ENCODE results near the gene USP15. TPM values are rescaled to one million over a fixed set of nuclear protein-coding genes. Genes with fewer than 3 reads are reported as not detected.

USP15 gene
- total RNA-seq, 1 donor from 2014 or later: 78.9 TPM

DNA sequence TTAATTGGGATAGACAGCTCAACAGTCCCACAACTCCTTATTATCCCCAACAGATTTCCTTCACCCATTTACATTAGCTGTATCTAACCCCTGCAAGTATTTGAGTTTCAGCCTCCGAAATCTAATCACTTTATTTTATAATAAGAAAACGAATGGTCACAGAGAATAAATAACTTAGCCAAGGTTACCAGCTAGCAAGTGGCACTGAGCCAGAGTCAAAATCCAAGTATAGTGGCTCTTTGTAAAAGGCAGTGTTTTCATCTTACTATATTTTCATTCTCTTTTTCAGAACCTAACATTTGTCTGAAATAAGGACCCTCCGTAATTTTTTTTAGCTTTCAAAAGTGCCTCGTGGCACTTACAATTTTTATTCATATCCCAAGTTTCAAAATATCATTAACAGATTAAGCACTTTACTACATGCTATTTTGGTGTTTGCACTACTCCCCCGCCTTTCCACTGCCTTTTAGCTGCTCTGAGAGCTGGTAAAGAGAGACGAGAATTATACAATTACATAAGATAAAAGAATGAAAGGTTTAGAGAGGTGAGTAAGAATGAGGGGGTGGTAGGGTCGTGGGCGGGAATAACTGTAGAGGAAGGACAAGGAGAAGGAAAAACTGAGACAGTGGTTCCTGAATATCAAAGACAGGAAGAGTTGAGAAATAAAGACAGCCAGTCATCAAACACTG, 3.7 kb upstream of the USP15 start:
- no peak for DNase-seq (ENCODE audit: low spot score)

DNA sequence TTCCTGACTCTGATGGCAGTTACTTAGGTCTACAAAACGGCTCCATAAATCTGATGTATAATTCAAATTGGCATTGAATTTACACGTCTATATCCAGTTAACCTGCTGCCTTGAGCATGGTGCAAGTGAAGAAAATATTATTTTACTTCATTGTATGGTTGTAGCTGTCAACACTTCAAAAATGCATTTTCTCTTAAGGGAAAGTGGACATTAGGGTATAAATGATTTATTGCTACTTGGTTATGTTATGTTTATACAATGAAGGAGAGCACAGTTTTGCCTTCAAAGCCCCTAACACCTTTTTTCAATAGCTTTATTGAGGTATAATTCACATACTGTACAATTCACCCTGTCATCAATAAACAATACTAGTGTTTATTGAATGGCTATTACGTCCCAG, 2.0 kb upstream of the USP15 start:
- DNase-seq (ENCODE audit: low spot score): no peak

DNA sequence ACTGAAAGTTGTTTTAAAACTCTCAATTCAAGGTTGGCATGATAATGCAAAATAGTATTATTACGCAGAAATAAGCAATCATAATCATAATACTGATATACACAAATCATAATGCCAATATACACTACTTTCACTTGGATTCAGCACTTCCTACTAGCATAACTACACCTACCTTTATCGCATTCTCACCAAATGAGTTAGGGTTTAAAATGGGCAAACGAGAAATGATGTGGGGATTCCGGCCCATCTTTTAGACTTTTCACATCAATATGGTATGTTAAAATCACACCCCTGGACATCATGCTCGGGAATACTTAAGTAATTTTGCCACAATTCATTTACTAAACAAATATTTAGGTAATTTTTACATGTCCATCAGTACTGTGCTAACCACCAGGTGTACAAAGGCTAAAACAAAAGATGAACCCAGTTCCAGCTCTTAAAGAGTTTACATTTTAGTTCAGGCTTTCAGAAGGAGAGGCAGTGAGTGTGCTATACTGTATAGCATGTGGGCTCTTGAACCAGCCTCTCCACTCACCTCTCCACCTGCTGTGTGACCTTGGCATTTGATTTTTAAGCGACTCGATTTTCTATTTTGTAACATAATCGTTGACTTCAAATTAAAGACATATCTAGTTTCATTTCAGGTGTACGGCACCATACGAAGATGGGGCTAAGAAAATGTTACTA, 1.1 kb upstream of the USP15 start:
- DNase-seq (ENCODE audit: low spot score): no peak

DNA sequence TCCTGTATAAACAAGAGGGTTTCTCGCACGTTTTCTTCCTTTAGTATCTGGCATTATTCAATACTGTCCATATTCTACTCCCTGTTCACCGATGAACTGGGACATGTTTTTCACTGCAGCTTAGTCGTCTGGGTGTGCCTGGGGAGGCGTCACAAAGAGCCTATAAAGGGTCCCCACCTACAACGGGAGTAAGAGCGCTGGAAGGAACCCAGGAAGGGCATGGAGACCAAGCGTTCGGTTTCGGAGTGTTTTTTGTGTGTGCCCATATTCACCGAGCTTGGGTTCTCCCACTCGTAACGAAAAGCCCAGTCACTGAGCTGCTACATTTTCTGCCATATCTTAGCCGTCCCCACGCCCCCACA, 592 bp upstream of the USP15 start:
- DNase-seq (ENCODE audit: low spot score): no peak

DNA sequence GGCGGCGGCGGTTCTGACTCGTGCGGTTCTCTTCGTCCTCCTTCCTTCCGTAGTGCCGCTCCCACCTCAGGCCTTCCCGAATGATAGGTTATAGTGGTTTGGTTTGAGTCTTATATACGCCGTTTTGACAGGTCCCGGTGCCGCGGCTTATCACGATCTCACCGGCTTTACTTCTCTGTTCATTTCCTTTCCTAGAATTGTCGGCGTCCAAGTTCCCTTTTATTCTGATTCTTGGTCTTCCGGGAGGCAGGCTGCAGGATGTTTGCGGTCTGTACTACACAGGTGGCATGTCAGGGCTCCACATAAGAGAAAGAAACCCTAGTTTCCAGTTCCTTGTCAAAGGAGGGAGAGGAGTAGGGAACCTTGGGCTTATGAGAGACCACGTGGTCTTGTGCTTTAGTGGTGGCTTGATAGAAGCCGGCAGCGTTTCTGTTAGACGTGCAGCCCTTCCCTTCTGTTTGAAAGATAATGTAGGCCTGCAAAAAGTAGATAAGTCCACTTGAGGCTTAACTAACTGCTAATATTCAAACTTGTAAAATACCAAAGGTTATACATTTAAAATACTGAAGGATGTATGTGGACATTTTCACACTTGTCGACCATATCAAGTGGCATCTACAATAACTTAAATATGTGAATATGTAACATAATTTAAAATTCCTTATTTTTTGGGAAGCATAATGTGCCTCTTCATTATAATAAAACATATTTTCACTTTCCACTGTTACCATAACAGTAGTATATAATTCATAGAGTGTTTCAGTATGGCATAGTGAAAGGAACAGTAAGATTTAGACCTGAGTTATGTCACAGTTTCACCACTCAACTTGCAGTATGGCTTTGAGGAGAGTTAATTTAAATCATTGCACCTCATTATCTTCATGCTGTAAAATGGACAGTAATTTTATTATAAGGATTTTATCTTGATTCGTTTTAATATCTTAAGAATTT, 804 bp downstream of the USP15 start:
- DNase-seq (ENCODE audit: low spot score): no peak

DNA sequence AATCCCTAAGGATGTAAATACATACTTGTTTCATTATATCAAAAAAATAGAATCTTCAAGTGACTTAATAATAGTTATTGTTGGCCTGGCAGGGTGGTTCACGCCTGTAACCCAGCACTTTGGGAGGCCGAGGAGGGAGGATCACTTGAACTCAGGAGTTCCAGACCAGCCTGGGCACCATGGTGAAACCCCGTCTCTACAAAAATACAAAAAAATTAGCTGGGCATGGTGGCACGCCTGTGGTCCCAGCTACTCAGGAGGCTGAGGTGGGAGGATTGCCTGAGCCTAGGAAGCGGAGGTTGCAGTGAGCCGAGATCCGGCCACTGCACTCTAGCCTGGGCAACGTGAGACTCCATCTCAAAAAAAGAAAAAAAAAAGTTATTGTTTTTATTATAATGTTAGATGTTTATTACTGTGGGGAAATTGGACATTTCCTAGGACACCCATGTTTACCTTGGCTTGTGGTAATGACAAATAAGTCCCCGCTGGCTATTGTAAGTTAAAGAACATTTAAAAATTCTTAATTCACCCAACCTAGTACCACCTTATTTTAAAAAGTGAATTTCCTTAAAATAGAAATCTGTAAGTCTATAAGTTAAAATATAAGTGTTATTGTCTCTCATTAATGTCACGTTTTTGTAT, 1.8 kb downstream of the USP15 start:
- no peak for DNase-seq (ENCODE audit: low spot score)

DNA sequence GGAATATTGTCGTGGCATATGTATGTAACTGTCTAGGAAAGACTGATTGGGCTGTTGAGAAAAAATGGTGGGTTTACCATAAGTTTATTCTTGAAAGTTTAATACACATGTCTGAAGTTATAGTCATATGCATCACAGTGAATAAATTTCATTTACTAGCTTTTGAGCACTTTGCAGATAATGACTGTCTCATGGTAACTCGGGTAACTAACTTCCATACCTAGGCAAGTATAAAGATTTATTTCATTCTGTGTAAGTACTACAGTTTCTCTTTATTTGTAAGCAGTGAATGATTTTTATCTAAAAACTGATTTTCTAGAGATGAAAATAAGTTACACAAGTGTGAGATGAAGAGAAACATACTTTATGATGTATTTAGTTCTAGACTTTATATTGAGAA, 3.0 kb downstream of the USP15 start:
- no peak for DNase-seq (ENCODE audit: low spot score)

DNA sequence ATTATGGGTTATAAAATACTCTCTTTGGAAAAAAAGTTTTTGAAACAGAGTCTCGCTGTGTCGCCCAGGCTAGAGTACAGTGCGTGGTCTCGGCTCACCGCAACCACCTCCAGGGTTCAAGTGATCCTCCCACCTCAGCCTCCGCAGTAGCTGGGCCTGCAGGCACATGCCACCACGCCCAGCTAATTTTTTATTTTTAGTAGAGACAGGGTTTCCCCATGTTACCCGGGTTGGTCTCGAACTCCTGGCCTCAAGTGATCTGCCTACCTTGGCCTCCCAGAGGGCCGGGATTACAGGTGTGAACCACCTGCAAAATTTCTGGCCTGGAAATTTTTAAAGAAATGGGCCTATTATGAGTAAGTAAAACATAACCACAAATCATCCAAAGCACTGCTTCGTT, 3.8 kb downstream of the USP15 start:
- no peak for DNase-seq (ENCODE audit: low spot score)

DNA sequence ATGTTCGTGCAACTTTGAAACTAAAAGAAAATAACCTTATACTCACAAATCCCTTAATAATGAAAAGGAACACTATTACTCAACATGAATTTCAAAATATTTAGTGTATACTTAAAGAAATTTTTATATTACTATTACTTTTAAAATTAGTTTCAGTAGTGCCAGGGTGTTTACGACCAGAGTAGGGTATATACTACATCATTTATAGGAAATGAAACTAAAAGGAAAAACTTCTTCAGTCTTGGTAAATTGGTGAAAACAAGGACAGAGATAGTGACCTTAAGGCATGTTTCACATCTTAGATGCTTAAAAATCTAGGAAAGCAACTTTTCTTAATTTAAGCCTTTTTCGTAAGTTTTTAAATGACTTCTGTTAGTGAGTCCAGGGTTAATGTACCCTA, 4.5 kb downstream of the USP15 start:
- DNase-seq (ENCODE audit: low spot score): no peak

DNA sequence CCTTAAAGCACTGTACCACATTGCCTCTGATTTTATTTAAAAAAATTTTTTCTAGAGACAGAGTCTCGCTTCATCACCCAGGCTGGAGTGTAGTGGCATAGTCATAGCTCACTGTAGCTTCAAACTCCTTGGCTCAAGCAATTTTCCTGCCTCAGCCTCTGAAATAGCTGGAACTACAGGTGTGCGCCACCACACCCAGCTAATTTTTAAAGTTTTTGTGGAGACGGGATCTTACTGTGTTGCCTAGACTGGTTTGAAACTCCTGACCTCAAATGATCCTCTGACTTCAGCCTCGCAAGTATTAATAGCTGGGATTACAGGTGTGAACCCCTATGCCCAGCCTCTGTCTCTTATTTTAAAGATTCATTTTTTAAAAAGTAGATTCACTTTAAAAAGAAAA, 5.3 kb downstream of the USP15 start:
- no peak for DNase-seq (ENCODE audit: low spot score)

DNA sequence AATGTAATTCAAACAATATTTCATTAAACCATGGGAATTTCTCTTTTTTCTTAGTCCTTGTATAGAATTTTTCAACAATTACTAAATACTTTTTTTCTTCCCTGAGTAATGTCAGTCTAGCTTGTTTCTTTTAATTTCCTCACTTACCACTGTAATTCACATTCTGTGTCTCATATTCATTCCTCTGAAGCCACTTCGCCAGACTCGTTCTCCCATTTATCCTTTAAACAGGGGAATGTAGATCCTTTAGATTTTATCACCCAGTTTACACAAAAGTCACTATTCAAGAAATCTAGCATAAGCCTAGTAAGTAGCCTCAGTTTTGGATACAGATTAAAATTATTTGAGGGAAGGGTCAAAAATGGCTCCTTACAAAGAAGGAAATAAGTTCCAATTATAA, 6.8 kb downstream of the USP15 start:
- no peak for DNase-seq (ENCODE audit: low spot score)

DNA sequence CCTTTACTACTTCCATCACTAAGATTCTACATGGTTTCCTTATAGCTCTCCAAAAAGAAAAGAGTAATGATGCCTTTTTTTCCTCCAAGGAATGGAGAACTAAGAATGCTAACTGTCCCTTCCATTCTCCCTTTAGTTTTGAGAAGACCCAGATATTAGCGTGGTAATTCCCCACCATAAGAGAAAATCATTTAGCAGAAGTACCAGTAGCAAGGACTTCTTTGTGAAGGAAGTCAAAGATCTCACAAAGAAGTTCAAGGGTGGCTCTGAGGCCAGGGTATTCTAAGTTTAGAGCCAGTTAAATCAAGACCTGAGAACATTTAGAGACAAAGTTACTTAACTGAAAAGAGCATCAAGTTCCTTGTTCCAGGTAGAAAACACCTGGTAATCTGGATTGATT, 7.3 kb downstream of the USP15 start:
- no peak for DNase-seq (ENCODE audit: low spot score)

DNA sequence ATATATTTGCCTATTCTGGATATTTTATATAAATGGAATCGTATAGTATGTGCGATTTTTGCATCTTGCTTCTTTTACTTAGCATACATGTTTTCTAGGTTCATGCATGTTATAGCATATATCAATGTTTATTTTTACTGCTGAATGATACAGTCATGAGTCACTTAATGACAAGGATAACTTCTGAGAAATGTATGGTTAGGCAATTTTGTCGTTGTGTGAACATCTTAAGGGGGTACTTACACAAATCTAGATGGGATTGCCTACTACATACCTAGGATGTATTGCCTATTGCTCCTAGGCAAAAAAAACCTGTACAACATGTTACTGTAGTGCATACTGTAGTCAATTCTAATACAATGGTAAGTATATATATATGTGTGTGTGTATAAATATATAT, 8.8 kb downstream of the USP15 start:
- no peak for DNase-seq (ENCODE audit: low spot score)

DNA sequence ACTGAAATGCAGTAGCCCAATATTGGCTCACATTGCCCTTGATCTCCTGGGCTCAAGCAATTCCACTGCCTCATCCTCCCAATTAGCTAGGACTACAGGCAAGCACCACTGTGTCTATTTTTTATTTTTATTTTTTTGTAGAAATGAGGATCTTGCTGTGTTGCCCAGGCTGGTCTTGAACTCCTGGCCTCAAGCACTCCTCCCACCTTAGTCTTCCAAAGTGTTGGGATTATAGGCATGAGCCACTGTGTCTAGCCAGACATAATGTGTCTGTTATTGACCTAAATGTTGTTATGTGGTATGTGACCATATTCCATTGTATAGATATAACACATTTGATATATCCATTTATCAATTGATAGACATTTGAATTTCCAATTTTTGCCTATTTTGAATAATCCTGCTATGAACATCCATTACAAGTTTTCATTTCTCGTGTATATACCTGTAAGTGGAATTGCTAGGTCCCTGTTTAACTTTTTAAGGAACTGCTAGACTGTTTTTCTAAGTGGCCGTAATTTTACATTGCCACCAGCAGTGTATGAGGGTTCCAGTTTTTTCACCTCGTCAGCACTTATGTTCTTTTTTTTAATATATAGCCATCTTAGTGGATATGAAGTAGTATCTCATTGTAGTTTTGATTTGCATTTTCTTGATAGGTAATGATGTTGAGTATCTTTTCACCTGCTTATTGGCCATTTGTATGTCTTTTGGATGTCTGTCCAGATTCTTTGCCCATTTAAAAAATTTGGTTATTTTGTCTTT, 9.4 kb downstream of the USP15 start:
- no peak for DNase-seq (ENCODE audit: low spot score)

DNA sequence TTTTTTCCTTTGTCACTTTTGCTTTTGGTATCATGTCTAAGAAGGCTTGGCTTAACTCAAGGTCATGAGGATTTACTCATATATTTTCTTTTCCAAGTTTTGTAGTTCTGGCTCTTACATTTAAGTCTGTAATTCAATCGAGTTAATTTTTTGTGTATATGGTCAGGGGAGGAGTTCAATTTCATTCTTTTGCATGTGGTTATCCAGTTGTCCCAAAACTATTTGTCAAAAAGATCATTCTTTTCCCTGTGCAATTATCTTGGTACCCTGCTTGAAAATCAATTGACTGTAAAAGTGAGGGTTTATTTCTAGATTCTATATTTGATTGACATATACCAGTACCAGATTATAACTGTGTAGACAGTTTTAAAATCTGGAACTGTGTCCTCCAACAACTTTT, 10.2 kb downstream of the USP15 start:
- no peak for DNase-seq (ENCODE audit: low spot score)

DNA sequence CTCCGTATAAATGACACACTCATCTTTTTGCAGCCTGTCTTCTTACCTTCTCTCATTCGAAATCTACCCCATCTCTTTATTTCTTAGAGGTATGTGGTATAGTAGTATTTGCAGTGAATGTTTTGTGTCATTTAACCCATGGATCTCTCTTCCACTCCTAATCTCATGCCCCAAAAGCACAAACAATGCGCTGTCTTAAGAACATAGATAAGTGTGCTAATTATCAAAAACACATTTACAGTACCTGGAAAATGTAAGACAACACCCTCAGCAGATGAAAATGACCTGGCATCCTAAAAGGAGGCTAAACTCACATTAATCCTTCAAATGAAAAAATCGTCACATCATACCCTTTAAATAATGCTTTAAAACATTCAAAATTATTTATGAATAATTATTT, 10.7 kb downstream of the USP15 start:
- DNase-seq (ENCODE audit: low spot score): no peak

DNA sequence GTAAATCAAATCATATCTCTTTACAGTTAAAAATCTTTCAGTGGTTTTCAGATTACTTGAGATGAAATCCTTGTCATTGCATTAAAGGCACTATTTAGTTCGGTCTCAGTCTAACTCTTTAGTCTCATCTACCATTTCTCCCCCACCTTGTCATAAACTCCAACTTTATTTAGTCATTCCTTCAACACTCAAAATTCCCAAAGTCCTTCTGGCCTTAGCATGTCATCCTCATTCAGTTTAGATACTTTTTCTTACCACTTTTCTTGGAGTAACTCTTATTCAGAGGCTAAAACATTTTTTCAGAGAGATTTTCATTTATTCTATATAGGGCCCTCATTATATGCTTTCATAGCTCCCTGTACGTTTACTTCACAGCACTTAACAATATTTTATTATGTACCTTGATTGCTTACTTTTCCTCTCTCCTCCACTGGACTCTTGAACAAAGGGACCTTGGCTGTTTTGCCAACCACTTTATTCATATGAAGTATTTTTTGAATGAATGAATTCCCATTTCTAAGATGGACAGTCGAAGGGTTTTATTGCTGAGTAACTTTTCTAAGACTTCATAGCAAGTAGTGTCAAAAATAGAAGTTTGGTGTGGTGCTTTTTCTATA, 12.8 kb downstream of the USP15 start:
- no peak for DNase-seq (ENCODE audit: low spot score)

DNA sequence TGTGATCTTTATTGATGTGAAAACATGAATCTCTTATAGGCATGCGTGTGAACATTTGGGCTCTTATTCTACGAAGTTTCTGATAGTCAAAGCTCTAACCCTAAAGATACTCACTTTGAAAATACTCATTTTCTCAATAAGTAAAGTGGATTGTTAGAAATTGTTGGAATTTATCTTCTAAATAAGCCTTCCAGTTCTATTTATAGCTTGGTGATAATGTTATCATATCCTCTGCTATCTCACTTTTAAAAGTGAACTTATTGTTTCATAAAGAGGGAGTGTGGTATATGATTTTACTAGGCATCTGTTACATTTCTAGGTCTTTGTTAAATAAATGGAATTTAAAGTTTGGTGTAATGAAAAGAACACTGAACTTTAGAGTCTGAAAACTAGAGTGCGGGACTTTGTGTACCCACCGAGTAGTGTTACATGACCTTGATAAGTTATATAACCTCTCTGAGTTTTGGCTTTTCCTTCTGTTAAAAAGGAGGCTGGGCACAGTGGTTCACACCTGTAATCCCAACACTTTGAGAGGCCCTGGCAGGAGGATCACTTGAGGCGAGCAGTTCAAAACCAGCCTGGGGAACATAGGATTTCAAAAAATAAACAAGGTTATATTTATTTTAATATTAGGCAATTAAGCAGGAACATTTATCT, 13.6 kb downstream of the USP15 start:
- DNase-seq (ENCODE audit: low spot score): no peak

DNA sequence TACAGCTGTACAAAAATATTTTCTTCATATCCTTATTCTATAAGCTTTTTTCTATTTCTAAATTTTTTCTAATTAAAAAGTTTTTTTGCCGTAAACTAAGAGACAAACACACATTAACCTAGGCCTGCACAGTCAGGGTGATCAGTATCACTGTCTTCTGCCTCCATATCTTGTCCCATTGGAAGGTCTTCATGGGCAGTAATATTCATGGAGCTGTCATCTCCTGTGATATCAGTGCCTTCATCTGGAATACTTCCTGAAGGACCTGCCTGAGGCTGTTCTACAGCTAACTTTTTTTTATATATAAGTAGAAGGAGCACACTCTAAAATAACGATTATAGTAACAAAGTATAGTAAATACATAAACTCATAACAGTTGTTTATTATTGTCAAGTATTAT, 17.8 kb downstream of the USP15 start:
- DNase-seq (ENCODE audit: low spot score): no peak

DNA sequence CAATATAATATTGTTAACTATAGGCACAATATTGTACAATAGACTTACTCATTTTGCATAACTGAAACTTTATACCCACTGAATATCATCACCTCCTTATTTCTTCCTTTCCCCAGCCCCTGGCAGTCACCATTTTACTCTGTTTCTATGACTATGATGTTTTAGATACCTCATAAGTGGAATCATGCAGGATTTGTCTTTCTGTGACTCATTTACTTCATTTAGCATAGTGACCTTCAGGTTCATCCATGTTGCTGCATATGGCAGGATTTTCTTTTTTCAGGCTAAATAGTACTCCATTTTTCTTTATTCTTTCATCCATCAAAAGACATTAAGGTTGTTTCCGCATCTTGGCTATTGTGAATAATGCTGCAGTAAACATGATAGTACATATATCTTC, 18.9 kb downstream of the USP15 start:
- no peak for DNase-seq (ENCODE audit: low spot score)

Data from mesenteric fat pad (tissue), 1 donor.